H9 (cell line): Measurements from ENCODE around the gene MICALL1. TPM values are rescaled to one million over a fixed set of nuclear protein-coding genes. Genes with fewer than 3 reads are reported as not detected.

ENCODE experiments used
- DNase-seq: peaks from one replicate; pipeline ENCODE4 v3.0.0-alpha.2; 2017
- H2AFZ ChIP-seq: one replicate; pipeline ENCODE4 v1.6.1; 2013; ENCODE audit warnings: mild to moderate bottlenecking, low read length, control low read depth, moderate library complexity
- H2AK5ac ChIP-seq: 2 replicates; pipeline ENCODE4 v1.6.1; 2013; ENCODE audit warnings: low read length, control low read depth, mixed read lengths; ENCODE audit not compliant: insufficient read length
- H2BK120ac ChIP-seq: one replicate; pipeline ENCODE4 v1.6.1; 2013; ENCODE audit warnings: low read depth, mild to moderate bottlenecking, low read length, control low read depth, inconsistent platforms; ENCODE audit not compliant: poor library complexity, severe bottlenecking
- H2BK12ac ChIP-seq: 2 replicates; pipeline ENCODE4 v1.6.1; 2013; ENCODE audit warnings: low read length, control low read depth, mixed read lengths, low read depth; ENCODE audit not compliant: insufficient read length
- H2BK15ac ChIP-seq: 2 replicates; pipeline ENCODE4 v1.6.1; 2013; ENCODE audit warnings: low read depth, low read length, control low read depth
- H2BK20ac ChIP-seq: one replicate; pipeline ENCODE4 v1.6.1; 2013; ENCODE audit warnings: low read depth, mild to moderate bottlenecking, low read length, control low read depth, inconsistent platforms; ENCODE audit not compliant: poor library complexity, severe bottlenecking
- H2BK5ac ChIP-seq: 2 replicates; pipeline ENCODE4 v1.6.1; 2013; ENCODE audit warnings: low read length, control low read depth, mixed read lengths; ENCODE audit not compliant: insufficient read length
- H3K14ac ChIP-seq: 2 replicates; pipeline ENCODE4 v1.6.1; 2013; ENCODE audit warnings: low read length, control low read depth; ENCODE audit not compliant: insufficient read depth
- H3K18ac ChIP-seq: 2 replicates; pipeline ENCODE4 v1.6.1; 2013; ENCODE audit warnings: low read depth, mild to moderate bottlenecking, mixed read lengths, low read length, control low read depth; ENCODE audit not compliant: insufficient read length
- H3K23ac ChIP-seq: 2 replicates; pipeline ENCODE4 v1.6.1; 2013; ENCODE audit warnings: low read length, control low read depth, mixed read lengths, low read depth; ENCODE audit not compliant: insufficient read length
- H3K23me2 ChIP-seq: 2 replicates; pipeline ENCODE4 v1.6.1; 2013; ENCODE audit warnings: low read depth, mild to moderate bottlenecking, mixed read lengths, low read length, control low read depth; ENCODE audit not compliant: insufficient read length, poor library complexity, severe bottlenecking
- H3K27ac ChIP-seq: 2 replicates; pipeline ENCODE4 v1.5.1; 2013; ENCODE audit warnings: low read length, control low read depth, mixed read lengths, low read depth; ENCODE audit not compliant: insufficient read length
- H3K27me3 ChIP-seq: 2 replicates; pipeline ENCODE4 v1.6.1; 2013; ENCODE audit warnings: low read length, control low read depth, inconsistent platforms; ENCODE audit not compliant: insufficient read depth
- H3K4ac ChIP-seq: 2 replicates; pipeline ENCODE4 v1.6.1; 2013; ENCODE audit warnings: low read depth, mild to moderate bottlenecking, control low read depth, inconsistent platforms, low read length, moderate library complexity
- H3K4me1 ChIP-seq: 2 replicates; pipeline ENCODE4 v1.6.1; 2013; ENCODE audit warnings: low read length, control low read depth, inconsistent platforms; ENCODE audit not compliant: insufficient read depth
- H3K4me2 ChIP-seq: 2 replicates; pipeline ENCODE4 v1.6.1; 2013; ENCODE audit warnings: low read length, control low read depth, mixed read lengths; ENCODE audit not compliant: insufficient read length, insufficient read depth
- H3K56ac ChIP-seq: 2 replicates; pipeline ENCODE4 v1.6.1; 2013; ENCODE audit warnings: low read depth, mild to moderate bottlenecking, mixed read lengths, low read length, control low read depth; ENCODE audit not compliant: insufficient read length
- H3K79me1 ChIP-seq: 2 replicates; pipeline ENCODE4 v1.6.1; 2013; ENCODE audit warnings: low read depth, mild to moderate bottlenecking, moderate library complexity, low read length, control low read depth, inconsistent platforms; ENCODE audit not compliant: insufficient read depth, poor library complexity, severe bottlenecking
- H3K79me2 ChIP-seq: 2 replicates; pipeline ENCODE4 v1.6.1; 2013; ENCODE audit warnings: low read length, control low read depth, inconsistent platforms; ENCODE audit not compliant: insufficient read depth
- H3K9ac ChIP-seq: 2 replicates; pipeline ENCODE4 v1.6.1; 2013; ENCODE audit warnings: low read length, control low read depth, mixed read lengths; ENCODE audit not compliant: insufficient read length; ENCODE audit errors: extremely low read depth
- H3K9me3 ChIP-seq: one replicate; pipeline ENCODE4 v1.6.1; 2013; ENCODE audit warnings: low read depth, low read length, inconsistent platforms; ENCODE audit not compliant: control insufficient read depth
- H3T11ph ChIP-seq: one replicate; pipeline ENCODE4 v1.6.1; 2013; ENCODE audit warnings: mild to moderate bottlenecking, low read length, control low read depth, inconsistent platforms
- H4K20me1 ChIP-seq: one replicate; pipeline ENCODE4 v1.6.1; 2013; ENCODE audit not compliant: control insufficient read depth, insufficient read length, insufficient read depth
- H4K5ac ChIP-seq: 2 replicates; pipeline ENCODE4 v1.6.1; 2013; ENCODE audit warnings: low read depth, mild to moderate bottlenecking, mixed read lengths, low read length, control low read depth; ENCODE audit not compliant: insufficient read length
- H4K8ac ChIP-seq: replicated peaks from 2 replicates; pipeline ENCODE4 v1.6.1; 2013; ENCODE audit warnings: low read length, control low read depth, mixed read lengths, low read depth; ENCODE audit not compliant: insufficient read length
- H4K91ac ChIP-seq: 2 replicates; pipeline ENCODE4 v1.6.1; 2013; ENCODE audit warnings: low read depth, mild to moderate bottlenecking, moderate library complexity, mixed read lengths, low read length, control low read depth; ENCODE audit not compliant: insufficient read length
- H3K27ac Mint-ChIP-seq, 3 experiments: 2 replicates in 2 of 3; 3 replicates in 1 of 3; pipeline ENCODE4 v1.8.0; 2020 to 2021; ENCODE audit warnings: mixed read lengths in 3 of 3, mild to moderate bottlenecking in 1 of 3, moderate library complexity in 1 of 3
- H3K27me3 Mint-ChIP-seq: 2 replicates; pipeline ENCODE4 v1.8.0; 2021; ENCODE audit warnings: low read depth, mild to moderate bottlenecking, moderate library complexity, mixed read lengths
- H3K36me3 Mint-ChIP-seq, 3 experiments: 2 replicates in 2 of 3; 3 replicates in 1 of 3; pipeline ENCODE4 v1.8.0; 2020 to 2021; ENCODE audit warnings: low read depth in 3 of 3, mixed read lengths in 3 of 3; ENCODE audit not compliant: insufficient read depth in 1 of 3
- H3K4me1 Mint-ChIP-seq, 2 experiments: 2 replicates each; pipeline ENCODE4 v1.8.0; 2020; ENCODE audit warnings: mixed read lengths in 2 of 2
- H3K4me3 Mint-ChIP-seq, 2 experiments: 2 replicates in 1 of 2; 3 replicates in 1 of 2; pipeline ENCODE4 v1.8.0; 2020 to 2021; ENCODE audit warnings: mild to moderate bottlenecking in 2 of 2, mixed read lengths in 2 of 2, moderate library complexity in 1 of 2
- H3K9me3 Mint-ChIP-seq, 2 experiments: 2 replicates in 1 of 2; 3 replicates in 1 of 2; pipeline ENCODE4 v1.8.0; 2020; ENCODE audit warnings: mild to moderate bottlenecking in 2 of 2, mixed read lengths in 2 of 2, moderate library complexity in 1 of 2
- WGBS: extraction: QIAGEN DNeasy Blood & Tissue Kit; methylation state at CpG from one replicate; pipeline ENCODE4 v1.1.7; 2013; ENCODE audit warnings: missing lambda C conversion rate, low lambda C conversion rate, mixed read lengths; ENCODE audit not compliant: insufficient read length; ENCODE audit errors: extremely low coverage; 5-methylcytosine and 5-hydroxymethylcytosine counted together
- total RNA-seq: library from RNA; stranded (reverse); gene quantifications from 2 replicates; pipeline ENCODE4 v1.2.1, GENCODE V29; 2021
- TF ChIP-seq, protein P1 (sequence below): fragments of 200-600 bp; sonication (generic); conservative IDR thresholded peaks from 3 replicates; pipeline ENCODE4 v1.8.0; 2021; ENCODE audit warnings: antibody characterized with exemption, mild to moderate bottlenecking

MICALL1 gene
- total RNA-seq, 1 experiment from 2014 or later = 33.3 TPM

DNA sequence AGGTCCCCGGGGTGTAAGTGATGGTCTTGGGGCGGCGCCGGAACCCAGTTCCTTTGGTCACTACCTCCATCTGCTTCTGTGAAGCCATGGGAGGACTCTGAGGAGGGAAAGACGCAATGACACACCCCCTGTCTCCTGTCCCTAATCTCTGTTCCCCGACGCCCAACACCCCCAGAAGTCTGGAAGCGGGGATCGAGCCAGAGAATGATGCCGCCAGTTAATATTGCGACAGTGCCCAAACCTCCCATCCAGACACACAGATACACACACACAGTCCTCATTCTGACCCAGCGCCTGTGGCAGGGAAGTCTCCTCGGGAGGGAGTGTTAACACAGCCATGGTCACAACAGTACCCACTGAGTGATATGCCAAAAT lies 47.0 kb downstream of the MICALL1 start:
- Histone ChIP-seq H4K20me1 (no peaks in the 10 kb centered on the region), H3K27ac (no peak overlapping the region), H3K79me2 (peaks cover 6% of the 10 kb centered on the region; the same call in 1 of the 2 replicates), H2BK20ac (no peak overlapping the region), H3K79me1 (peaks cover 7% of the 10 kb centered on the region), H2BK120ac (no peak overlapping the region), H3K27me3 (no peaks in the 10 kb centered on the region), H2AFZ (no peak overlapping the region), H3K4me1 (no peaks in the 10 kb centered on the region), H3K9ac (no peak overlapping the region), H3K4ac (no peak overlapping the region), H3K18ac (no peak overlapping the region), H3K56ac (no peak overlapping the region), H3K9me3 (no peaks in the 10 kb centered on the region), H3K23ac (no peak overlapping the region), H2AK5ac (no peak overlapping the region), H4K8ac (no peak overlapping the region), H3K4me2 (peak overlapping the region; percentile 97), H2BK12ac (no peak overlapping the region), H2BK5ac (no peak overlapping the region), H3T11ph (no peak overlapping the region), H3K14ac (0 out of 2 replicates have a peak overlapping the region, but pooled peaks have one; percentile 0), H3K23me2 (peaks cover 13% of the 10 kb centered on the region), H4K91ac (no peak overlapping the region), H2BK15ac (no peak overlapping the region; the same call in 1 of the 2 replicates), H4K5ac (no peak overlapping the region)
- H3K9me3 Mint-ChIP-seq = no peaks in the 10 kb centered on the region
- H3K4me1 Mint-ChIP-seq = peaks cover 19 to 23% of the 10 kb centered on the region in 2 experiments
- H3K4me3 Mint-ChIP-seq = peak overlapping the region; percentile 100
- H3K36me3 Mint-ChIP-seq = peaks cover 11 to 22% (median 16%) of the 10 kb centered on the region in 3 experiments; a peak in 5 of 7 replicates
- peak overlapping the region in 1 of 3 experiments; percentile 92; a peak in 2 of 7 replicates for H3K27ac Mint-ChIP-seq
- TF ChIP-seq, protein P1, sequence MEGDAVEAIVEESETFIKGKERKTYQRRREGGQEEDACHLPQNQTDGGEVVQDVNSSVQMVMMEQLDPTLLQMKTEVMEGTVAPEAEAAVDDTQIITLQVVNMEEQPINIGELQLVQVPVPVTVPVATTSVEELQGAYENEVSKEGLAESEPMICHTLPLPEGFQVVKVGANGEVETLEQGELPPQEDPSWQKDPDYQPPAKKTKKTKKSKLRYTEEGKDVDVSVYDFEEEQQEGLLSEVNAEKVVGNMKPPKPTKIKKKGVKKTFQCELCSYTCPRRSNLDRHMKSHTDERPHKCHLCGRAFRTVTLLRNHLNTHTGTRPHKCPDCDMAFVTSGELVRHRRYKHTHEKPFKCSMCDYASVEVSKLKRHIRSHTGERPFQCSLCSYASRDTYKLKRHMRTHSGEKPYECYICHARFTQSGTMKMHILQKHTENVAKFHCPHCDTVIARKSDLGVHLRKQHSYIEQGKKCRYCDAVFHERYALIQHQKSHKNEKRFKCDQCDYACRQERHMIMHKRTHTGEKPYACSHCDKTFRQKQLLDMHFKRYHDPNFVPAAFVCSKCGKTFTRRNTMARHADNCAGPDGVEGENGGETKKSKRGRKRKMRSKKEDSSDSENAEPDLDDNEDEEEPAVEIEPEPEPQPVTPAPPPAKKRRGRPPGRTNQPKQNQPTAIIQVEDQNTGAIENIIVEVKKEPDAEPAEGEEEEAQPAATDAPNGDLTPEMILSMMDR = no peak
- peaks cover 2% of the 10 kb centered on the region for H3K27me3 Mint-ChIP-seq
- WGBS = no CpG with 5 or more reads among the region's 13 CpGs
- no peak for DNase-seq
